GM21619 (cell line): Measurements from ENCODE around the gene LLGL2.
A peak's percentile ranks its signal among the peaks of the same experiment; 100 is the strongest.
"Not testable (repeated sequence)": the region's sequence is repeated elsewhere in the genome, so short reads cannot be mapped to it uniquely, and the experiment has no call there.

Experiments
- ATAC-seq: cut with Tn5 transposase; IDR thresholded peaks from one replicate; pipeline ENCODE4 v1.9.1; 2021; ENCODE audit not compliant: unreplicated experiment

Gene LLGL2

GRCh38 chr17:75568412-75569255 is 43.1 kb downstream of the LLGL2 start:
- ATAC-seq: no peak

GRCh38 chr17:75570034-75570676 is 44.7 kb downstream of the LLGL2 start:
- no peak for ATAC-seq

DNA sequence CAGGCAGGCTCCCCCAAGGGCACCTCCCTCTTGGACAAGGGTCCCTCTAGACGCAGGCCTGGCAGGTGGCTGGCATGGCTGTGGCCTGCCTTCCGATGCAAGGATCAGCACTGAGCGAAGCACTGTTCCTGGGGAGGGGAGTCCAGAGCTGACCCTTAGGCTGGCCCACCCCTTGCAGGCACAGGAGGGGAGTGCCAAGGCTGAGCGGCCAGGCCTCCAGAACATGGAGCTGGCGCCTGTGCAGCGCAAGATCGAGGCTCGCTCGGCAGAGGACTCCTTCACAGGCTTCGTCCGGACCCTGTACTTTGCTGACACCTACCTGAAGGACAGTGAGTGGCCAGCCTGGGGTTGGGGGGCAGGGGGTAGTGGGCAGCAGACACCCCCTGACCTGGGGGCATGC is 45.3 kb downstream of the LLGL2 start:
- no peak for ATAC-seq

- no peak for ATAC-seq
Observed at GRCh38 chr17:75571197-75571884, 45.8 kb downstream of the LLGL2 start.

DNA sequence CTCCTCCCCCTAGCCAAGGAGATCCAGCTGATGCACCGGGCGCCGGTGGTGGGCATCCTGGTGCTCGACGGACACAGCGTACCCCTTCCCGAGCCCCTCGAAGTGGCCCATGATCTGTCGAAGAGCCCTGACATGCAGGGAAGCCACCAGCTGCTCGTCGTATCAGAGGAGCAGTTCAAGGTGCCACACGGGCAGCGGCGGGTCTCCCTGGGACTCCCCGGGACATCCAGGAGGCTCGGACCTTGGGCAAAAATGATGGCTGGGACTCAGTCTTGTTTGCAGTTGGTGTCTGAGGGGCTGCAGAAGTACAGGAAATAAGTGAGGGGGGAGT is 46.4 kb downstream of the LLGL2 start:
- no peak for ATAC-seq

DNA sequence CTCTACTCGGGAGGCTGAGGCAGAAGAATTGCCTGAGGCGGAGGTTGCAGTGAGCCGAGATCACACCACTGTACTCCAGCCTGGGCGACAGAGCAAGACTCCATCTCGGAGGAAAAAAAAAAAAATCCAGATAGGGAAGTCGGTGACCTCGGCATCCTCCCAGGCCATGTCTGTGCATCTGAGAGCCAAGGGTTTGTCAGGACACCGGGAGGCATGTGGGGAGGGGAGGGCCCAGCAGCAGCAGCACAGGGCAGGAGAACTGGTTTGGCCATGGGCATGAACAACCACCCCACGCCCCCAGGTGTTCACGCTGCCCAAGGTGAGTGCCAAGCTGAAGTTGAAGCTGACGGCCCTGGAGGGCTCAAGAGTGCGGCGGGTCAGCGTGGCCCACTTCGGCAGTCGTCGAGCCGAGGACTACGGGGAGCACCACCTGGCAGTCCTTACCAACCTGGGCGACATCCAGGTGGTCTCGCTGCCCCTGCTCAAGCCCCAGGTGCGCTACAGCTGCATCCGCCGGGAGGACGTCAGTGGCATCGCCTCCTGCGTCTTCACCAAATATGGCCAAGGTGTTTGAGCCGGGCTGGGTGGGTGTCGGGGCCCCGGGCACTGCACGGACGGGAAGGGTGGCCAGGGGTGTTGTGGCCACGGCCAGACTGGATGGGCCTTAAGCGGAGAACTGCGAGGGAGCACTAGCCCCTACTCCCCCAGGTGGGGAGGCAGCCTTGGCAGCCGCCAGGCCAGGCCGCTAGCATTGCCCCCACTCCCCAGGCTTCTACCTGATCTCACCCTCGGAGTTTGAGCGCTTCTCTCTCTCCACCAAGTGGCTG is 47.4 kb downstream of the LLGL2 start:
- ATAC-seq: no peak

- no peak for ATAC-seq
Observed at GRCh38 chr17:75573540-75573957, 48.1 kb downstream of the LLGL2 start.

DNA sequence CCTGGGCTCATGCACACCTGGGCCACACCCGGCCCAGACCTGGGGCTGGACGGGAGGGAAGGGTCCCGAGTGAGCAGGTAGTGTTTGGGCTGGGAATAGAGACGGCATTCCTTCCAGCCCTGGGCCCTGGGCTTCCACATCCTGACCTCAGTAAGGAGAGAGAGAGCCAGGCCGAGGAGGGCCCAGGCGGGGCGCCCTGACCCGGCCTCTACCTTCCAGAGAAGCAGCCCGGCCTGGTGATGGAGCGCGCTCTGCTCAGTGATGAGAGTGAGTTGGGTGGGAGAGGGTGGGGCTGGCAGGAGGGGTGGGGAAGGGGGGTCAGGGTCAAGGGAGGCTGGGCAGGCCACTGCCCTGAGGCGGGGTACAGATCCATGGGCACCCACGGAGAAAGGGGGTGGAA is 48.5 kb downstream of the LLGL2 start:
- ATAC-seq: no peak

DNA sequence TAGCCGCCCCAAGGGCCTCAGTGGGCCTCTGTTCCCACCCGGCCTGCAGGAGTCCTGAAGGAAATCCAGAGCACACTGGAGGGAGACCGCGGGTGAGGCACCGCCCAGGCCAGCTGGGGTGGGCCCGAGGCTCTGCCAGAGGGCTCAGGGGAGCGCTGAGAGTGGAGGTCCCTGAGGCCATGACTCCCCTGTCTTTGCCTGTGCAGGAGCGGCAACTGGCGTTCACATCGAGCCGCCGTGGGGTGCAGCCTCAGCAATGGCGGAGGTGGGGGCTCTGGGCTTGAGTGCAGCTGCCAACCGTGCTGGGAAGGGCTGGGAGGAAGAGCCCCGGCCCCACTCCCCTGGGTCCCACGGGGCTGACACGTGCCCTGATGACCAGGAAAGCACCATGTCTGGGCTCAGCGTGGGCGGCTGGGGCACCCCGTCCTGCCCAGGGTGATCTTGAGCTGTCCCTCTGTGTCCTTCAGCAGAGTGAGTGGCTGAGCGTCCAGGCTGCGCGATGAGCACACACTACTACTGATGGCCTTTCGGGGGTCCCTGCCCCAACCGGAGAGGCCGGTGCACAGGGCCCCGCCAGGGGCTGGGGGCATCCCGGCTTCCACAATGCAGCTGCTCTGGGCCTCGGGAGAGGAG is 49.0 kb downstream of the LLGL2 start:
- no peak for ATAC-seq

DNA sequence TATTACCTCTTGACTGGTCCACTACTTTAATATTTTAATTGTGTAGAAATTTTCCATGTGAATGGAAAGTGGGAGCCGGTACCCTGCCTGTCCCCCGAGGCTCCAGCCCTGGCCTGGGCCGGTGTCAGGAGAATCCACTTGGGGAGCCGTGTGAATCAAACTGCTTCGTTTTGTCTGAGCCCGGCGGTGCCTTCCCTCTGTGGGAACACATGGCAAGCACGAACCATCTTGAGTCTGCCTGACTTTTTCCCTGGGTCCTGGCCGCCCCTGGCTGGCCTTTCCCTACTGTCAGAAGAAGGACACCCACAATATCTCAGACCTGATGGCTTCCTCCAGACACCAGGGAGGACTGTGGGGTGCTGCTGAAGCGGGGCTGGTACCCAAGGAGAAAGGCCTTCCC is 49.7 kb downstream of the LLGL2 start:
- ATAC-seq: no peak

DNA sequence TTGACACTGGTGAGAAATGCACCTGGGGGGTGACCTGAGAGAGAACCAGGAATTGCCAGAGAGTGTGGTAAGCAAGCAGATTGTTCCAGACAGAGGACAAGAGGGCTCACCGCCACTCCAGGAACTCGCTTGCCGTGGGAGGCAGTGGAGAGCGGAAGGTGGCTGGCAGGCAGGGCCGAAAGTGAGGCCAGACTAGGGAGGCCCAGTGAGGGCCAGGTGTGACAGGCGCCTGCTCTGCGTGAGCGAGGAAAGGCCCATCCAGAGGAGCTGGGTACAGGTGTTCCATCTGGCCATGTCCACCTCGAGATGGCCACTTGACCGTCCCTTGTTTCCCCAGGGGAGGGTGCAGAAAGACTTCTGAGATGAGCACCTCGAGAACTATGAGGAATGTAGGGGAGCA is 50.2 kb downstream of the LLGL2 start:
- no peak for ATAC-seq

DNA sequence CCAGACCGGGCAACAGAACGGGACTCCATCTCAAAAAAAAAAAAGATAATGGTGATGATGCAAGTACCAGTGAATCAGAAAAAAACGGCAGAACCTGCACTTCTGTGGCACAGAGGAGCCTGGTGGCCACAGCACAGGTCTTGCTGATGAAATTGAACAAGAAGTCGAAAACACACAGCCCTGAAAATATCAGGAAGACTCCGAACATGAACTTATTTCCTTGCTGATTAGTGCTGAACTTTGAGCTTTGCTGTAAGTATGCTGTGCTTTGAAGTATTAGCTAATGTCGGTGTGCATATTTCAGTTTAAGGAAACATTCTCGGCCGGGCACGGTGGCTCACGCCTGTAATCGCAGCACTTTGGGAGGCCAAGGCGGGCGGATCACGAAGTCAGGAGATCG is 51.2 kb downstream of the LLGL2 start:
- no peak for ATAC-seq

- ATAC-seq: not testable (repeated sequence)
Observed at GRCh38 chr17:75581121-75581725, 55.7 kb downstream of the LLGL2 start.

GRCh38 chr17:75583197-75583596 is 57.7 kb downstream of the LLGL2 start:
- ATAC-seq: not testable (repeated sequence)

GRCh38 chr17:75584849-75585175 is 59.3 kb downstream of the LLGL2 start:
- no peak for ATAC-seq

- no peak for ATAC-seq
Observed at GRCh38 chr17:75587675-75588595, 62.4 kb downstream of the LLGL2 start, which contains the start of gene MYO15B. TSS of gene MYO15B (plus strand) at chr17:75587800. CDS start at chr17:75588058, 258 bp downstream.

- ATAC-seq: peak; percentile 18
Observed at GRCh38 chr17:75588596-75589011, 63.1 kb downstream of the LLGL2 start.

GRCh38 chr17:75589012-75589918 is 63.8 kb downstream of the LLGL2 start:
- ATAC-seq: peak; percentile 68
